Skin epidermis (tissue), 12 donors: ENCODE measurements around the gene ADCY4.
A peak's percentile ranks its signal among the peaks of the same experiment; 100 is the strongest.

Experiments
- H3K27ac ChIP-seq, 21 experiments: fragments of 200-600 bp; sonication (generic) in 11 of 21; one replicate each; pipeline ENCODE4 v1.5.0; 2020; ENCODE audit warnings: mild to moderate bottlenecking in 3 of 21, inconsistent platforms in 2 of 21, moderate library complexity in 2 of 21
- H3K4me3 ChIP-seq, 7 experiments: fragments of 200-600 bp; sonication (generic) in 2 of 7; one replicate each; pipeline ENCODE4 v1.5.0; 2020; ENCODE audit warnings: inconsistent platforms in 2 of 7, mild to moderate bottlenecking in 2 of 7, moderate library complexity in 1 of 7

ADCY4 gene

GRCh38 chr14:24284501-24285035 is 50.3 kb downstream of the ADCY4 start:
- Histone ChIP-seq H3K4me3 (no peak overlapping the region), H3K27ac (peak overlapping the region in 2 of 21 experiments; percentile 55 to 65)

GRCh38 chr14:24283796-24284460 is 50.9 kb downstream of the ADCY4 start:
- peak overlapping the region in 1 of 21 experiments; percentile 55 for H3K27ac ChIP-seq
- no peak overlapping the region for H3K4me3 ChIP-seq

GRCh38 chr14:24282736-24283135 is 52.1 kb downstream of the ADCY4 start:
- Histone ChIP-seq H3K4me3 (no peak overlapping the region), H3K27ac (peak overlapping the region in 1 of 21 experiments; percentile 29)

DNA sequence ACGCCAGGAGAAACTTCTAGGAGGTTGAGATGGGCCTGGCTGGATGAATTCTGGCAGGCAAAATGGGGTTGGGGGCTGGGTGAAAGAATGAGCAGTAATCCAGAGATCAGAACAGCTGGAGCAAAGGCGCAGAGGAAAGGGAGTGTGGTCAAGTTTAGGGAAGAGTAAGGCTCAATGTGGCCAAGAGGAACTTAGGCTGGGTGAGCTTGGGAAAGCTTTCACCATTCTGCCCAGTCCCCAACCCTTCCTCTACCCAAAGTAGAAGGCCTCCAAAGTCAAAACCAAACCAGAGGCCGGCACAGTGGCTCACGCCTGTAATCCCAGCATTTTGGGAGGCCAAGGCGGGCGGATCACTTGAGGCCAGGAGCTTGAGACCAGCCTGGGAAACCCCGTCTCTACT is 53.2 kb downstream of the ADCY4 start:
- Histone ChIP-seq H3K27ac (peak overlapping the region in 3 of 21 experiments; percentile 22 to 76 (median 29)), H3K4me3 (no peak overlapping the region)

- Histone ChIP-seq H3K27ac (peak overlapping the region in 8 of 21 experiments; percentile 5 to 58 (median 30)), H3K4me3 (no peak overlapping the region)
Observed at GRCh38 chr14:24280797-24281460, 53.9 kb downstream of the ADCY4 start.

DNA sequence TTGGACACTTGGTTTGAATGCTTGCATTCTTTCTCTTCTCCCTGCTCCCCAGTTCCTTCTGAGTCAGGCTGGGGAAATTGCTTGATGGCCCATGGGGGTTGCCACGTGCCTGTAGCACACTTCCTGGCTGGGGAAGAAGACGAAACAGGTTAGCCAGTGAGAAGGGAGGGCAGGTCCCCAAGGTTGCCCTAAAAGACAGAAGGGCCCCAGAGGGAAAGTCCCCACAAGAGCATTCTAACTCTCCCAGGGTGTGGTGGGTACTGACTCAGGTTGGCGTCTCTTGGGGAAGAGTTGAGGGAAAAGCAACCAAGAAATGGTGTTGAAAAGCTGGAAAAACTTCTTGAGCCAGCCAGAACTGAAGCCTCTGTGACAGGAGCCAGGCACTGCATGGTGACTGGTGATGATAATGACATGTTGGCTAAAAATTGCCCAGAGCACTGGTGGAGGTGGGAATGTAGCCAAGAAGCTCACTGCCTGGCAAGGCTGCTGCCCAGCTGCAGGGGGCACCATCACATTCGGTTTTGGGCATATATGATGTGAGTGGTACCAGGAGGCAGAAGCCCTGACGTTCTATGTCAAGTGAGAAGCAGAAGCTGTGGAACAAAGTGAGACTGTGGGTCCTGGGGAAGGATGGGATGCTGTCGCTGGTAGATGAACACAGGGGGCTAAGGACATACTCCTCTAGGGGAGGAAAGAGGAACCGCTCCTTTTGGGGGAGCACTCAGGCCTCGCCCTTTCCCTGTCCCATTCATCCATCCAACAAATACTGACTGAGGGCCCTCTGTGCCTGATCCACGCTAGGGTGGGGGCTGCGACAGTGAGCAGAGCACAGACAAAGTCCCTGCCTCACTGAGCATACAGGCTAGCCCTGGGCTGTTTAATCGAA is 55.3 kb downstream of the ADCY4 start:
- H3K4me3 ChIP-seq = no peak overlapping the region
- H3K27ac ChIP-seq = peak overlapping the region in 15 of 21 experiments; percentile 4 to 71 (median 31)

GRCh38 chr14:24278424-24278823 is 56.4 kb downstream of the ADCY4 start:
- H3K4me3 ChIP-seq = no peak overlapping the region
- H3K27ac ChIP-seq = peak overlapping the region in 9 of 21 experiments; percentile 20 to 71 (median 38)

GRCh38 chr14:24277606-24278321 is 57.1 kb downstream of the ADCY4 start:
- peak overlapping the region in 16 of 21 experiments; percentile 5 to 70 (median 43) for H3K27ac ChIP-seq
- no peak overlapping the region for H3K4me3 ChIP-seq

DNA sequence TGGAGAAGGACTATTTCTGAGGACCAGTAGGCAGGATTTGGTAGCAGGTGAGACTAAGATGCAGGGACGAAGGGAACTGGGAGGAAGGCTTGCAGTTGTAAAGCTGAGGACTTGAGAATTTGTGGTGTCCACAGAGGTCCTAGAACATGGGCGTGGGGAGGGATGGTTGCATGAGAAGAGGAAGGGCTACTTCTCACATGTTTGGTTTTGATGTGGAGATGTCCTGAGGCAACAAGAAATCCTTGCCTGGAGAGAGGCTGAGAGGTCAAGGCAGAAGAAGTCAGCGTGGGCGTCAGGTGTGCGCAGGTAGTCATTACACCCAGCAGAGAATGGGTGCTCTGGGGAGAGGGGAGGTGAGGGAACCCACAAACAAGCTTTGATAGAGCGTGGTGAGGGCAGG is 57.8 kb downstream of the ADCY4 start:
- peak overlapping the region in 16 of 21 experiments; percentile 2 to 70 (median 43) for H3K27ac ChIP-seq
- H3K4me3 ChIP-seq = no peak overlapping the region

DNA sequence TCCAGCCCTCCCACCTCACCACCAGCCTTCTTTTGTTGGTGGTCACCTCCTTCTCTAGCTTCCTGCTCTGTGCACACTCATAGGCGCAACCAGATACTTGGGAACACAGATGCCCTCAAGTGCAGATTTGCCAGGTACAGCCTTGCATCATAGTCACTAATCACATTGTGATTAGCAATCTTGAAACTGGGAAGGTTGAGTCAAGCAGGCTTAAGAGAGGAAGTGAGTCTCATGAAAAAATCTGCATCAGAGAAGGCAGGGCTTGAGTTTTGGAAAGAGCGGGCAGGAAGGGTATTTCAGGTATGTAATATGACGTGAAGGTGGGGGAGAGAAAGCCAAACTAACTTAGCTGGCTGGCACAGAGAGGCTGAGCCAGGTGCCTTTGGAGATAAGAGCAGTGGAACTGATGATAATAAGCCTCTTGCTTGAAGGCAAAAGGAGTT is 60.7 kb downstream of the ADCY4 start:
- Histone ChIP-seq H3K27ac (peak overlapping the region in 17 of 21 experiments; percentile 55 to 100 (median 72)), H3K4me3 (no peak overlapping the region)

GRCh38 chr14:24273422-24273998 is 61.4 kb downstream of the ADCY4 start:
- no peak overlapping the region for H3K4me3 ChIP-seq
- peak overlapping the region in 19 of 21 experiments; percentile 13 to 100 (median 66) for H3K27ac ChIP-seq

DNA sequence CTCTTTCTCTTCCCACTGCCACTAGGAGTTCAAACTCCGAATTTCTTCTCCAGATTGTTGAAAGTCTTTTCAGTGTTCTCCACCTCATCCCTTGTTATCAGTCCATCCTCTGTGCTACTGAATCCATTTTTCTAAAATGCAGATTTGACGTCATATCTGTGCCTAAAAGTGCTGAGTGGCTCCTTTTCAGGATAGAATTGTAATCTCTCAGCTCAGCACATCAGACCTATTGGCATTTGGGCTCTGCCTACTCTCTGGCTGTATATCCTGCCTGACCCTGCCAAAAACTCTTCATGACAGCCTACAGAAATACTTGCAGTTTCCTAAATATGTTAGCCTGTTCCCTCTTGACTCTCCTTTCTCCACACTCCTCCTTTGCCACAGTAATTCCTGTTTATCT is 62.4 kb downstream of the ADCY4 start:
- H3K27ac ChIP-seq = peak overlapping the region in 13 of 21 experiments; percentile 83 to 100 (median 99)
- H3K4me3 ChIP-seq = no peak overlapping the region

DNA sequence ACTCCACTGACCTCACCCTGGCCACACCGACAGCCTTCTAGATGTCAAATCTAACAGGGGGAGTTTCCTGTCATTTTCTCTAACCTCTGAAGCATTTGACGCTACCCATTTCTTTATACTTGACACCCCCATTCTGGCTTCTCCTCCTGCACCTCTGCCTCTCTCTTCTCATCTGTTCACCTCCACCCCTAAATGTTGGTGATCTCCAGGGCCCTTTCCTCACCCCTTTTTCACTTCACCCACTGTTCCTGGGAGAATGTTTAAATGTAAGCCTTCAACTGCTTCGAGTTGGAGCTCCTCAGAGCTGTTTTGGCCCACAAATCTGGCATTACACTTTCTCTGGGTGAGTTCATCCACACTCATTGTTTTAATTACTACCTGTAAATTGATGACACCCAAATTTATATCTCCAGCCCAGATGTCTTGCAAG is 63.0 kb downstream of the ADCY4 start:
- peak overlapping the region; percentile 95 to 100 (median 99) for H3K27ac ChIP-seq
- H3K4me3 ChIP-seq = peak overlapping the region; percentile 69 to 89 (median 71)

DNA sequence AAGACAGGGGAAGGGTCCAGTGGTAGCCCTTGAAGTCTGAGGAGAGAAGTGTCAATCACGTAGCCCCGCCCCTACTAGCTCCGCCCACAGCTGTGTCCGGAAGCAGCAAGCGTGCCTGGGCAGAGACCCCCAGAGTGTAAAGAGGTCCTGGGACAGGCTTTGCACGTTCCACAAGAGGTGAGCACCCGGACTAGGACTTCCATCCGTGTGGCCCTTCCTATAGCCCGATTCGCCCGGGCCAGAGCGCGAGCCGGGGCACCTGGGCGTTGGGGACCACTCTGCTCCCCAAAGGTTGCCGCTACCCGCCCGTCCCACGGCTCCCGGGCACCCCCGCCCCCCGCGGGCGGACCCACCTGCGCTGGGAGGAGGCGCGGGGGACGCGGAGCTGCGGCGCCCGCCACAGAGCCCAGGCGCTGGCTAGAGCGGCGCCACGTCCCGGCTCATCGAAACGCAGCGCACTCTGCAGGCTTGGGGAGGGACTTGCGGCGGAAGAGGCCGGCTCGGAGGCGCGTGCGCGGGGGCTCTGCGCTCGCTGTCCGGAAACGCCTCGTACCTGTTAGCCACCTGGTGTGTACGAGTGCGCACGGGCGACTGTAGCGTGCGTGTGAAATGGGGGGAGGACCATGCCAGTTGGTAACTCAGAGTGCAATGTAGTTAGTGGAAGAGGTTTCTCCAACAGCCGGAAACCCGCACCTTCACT is 63.6 kb downstream of the ADCY4 start, which contains the start of gene RABGGTA:
RABGGTA (minus strand) TSS at position 464 of the 700 bp plus-strand sequence. CDS start 482 bp downstream, outside the sequence.
- H3K4me3 ChIP-seq = peak within 1 kb of the TSS; percentile 69 to 89 (median 71)

GRCh38 chr14:24270537-24271133 is 64.2 kb downstream of the ADCY4 start:
- Histone ChIP-seq H3K27ac (peak overlapping the region; percentile 95 to 100 (median 99)), H3K4me3 (peak overlapping the region; percentile 69 to 89 (median 71))

More for the DNA sequence above, 63.6 kb downstream of the ADCY4 start, which contains the start of gene RABGGTA:
- peak within 1 kb of the TSS; percentile 95 to 100 (median 99) for H3K27ac ChIP-seq

DNA sequence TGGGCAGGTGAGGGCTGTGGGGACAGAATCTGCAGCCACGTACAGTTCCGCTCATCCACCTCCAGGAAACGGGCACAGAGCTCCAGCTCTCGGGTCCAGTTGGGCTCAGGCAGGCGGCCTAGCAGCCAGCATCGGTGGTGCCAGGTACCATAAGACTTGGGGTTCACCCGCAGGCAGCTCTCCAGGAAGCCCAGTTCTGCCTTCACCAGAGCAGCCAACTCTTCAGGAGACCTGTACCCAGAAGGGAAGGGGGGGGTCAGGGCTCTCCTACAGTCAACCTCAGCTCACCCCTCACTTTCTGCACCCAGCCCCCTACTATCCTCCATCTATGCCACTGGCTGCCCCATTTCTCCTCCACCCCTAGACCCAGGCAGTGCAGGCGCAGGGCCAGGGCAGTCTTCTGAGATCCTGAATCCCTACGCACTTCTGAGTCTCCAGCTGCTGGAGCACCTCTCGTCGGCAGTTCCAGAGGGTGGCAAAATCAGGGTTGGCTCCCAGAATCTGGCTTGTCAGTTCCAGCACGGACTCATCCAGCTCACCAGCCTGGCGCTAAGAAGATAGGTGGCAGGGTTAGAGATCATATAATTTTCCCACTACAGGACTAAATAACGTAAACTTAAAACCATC is 64.8 kb downstream of the ADCY4 start:
- Histone ChIP-seq H3K4me3 (no peak overlapping the region), H3K27ac (peak overlapping the region in 3 of 21 experiments; percentile 19 to 100 (median 100))

DNA sequence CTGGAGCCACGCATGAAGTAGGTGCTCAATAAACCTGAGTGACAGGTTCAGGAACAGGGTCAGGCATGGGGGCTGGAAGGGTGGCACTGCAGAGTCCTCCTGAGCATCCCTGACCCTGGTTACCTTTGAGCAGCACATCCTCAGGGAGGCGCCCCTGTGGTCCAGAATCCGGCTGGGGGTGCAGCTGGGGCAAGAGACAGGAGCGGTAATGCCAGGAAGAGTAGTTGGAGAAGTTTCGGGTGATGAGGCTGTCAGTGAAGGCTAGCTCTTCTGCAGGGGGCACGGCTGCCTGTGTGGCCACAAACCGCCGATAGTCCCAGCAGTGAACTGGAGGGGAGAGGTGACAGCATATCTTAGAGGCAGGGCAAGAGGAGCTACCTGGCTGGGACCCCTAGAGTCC is 65.5 kb downstream of the ADCY4 start:
- no peak overlapping the region for H3K27ac ChIP-seq
- H3K4me3 ChIP-seq = no peak overlapping the region
